ENCODE measurements around the gene BEST4. TPM values are rescaled to one million over a fixed set of nuclear protein-coding genes. Genes with fewer than 3 reads are reported as not detected.
"Not testable (repeated sequence)": the region's sequence is repeated elsewhere in the genome, so short reads cannot be mapped to it uniquely, and the experiment has no call there.

The BEST4 gene
- total and polyA plus RNA-seq, 4 donors, result 0.40 to 4.0 (median 2.0) TPM

DNA sequence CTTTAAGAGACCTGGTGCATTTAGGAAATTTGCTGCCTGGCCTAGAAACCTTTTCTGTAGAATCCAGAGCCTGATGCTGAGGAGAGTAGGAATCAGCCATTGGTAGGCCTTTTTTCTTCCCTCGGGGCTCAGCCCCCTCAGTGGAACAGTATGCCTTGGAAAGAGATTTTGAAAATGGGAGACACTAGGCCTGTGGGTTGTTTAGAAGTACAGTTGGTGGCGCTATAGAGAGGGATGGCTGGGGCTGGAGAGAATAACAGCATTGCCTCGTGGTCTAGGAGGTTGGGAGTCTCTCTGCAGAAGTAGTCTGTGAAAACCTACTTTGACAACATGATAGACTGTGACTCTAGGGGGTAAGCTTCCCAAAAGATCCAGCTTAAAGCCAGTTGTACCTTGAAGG lies 40.1 kb downstream of the BEST4 start:
- Histone ChIP-seq H3K36me3 (ENCODE audit: control insufficient read depth, insufficient read depth, low read length) (peaks cover 8% of the 10 kb centered on the region), H3K4me1 (ENCODE audit: control insufficient read depth, insufficient read depth, low read length) (no peaks in the 10 kb centered on the region), H3K9me3 (ENCODE audit: control insufficient read depth, insufficient read depth, low read length) (no peaks in the 10 kb centered on the region), H3K4me3 (ENCODE audit: low read depth, low read length) (no peak overlapping the region), H3K27me3 (ENCODE audit: control insufficient read depth, insufficient read depth, low read length) (no peaks in the 10 kb centered on the region), H3K27ac (ENCODE audit: low read depth, low read length) (no peak overlapping the region)
- no peak for DNase-seq (ENCODE audit: low read depth in 4 of 6, low spot score in 6 of 6)
- WGBS (ENCODE audit: insufficient coverage), result 97% methylated on average over 3 of the region's 3 CpGs

DNA sequence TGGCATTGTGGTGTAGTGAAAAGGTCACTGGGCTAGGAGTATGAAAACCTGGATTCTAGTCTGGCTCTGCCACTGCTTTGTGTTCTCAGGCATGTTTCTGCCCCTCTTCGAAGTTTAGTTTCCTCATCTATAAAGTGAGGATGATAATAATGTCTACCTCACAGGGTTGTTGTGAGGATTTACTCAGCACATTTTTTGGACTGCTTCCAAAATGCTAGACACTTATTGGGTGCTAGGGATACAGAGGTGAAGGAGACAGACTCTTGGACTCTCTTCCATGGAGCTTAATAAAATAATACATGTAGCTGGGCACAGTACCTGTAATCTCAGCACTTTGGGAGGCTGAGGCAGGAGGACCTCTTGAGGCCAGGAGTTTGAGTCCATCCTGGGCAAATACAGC lies 44.8 kb downstream of the BEST4 start:
- no peaks in the 10 kb centered on the region for H3K9me3 ChIP-seq (ENCODE audit: control insufficient read depth, insufficient read depth, low read length)
- DNase-seq (ENCODE audit: low read depth in 4 of 6, low spot score in 6 of 6), result no peak
- H3K27me3 ChIP-seq (ENCODE audit: control insufficient read depth, insufficient read depth, low read length), result no peaks in the 10 kb centered on the region
- H3K27ac ChIP-seq (ENCODE audit: low read depth, low read length), result no peak overlapping the region
- H3K4me3 ChIP-seq (ENCODE audit: low read depth, low read length), result no peak overlapping the region
- WGBS (ENCODE audit: insufficient coverage), result no CpG with 5 or more reads among the region's 1 CpG
- H3K36me3 ChIP-seq (ENCODE audit: control insufficient read depth, insufficient read depth, low read length), result peaks cover 5% of the 10 kb centered on the region
- H3K4me1 ChIP-seq (ENCODE audit: control insufficient read depth, insufficient read depth, low read length), result peaks cover 14% of the 10 kb centered on the region

DNA sequence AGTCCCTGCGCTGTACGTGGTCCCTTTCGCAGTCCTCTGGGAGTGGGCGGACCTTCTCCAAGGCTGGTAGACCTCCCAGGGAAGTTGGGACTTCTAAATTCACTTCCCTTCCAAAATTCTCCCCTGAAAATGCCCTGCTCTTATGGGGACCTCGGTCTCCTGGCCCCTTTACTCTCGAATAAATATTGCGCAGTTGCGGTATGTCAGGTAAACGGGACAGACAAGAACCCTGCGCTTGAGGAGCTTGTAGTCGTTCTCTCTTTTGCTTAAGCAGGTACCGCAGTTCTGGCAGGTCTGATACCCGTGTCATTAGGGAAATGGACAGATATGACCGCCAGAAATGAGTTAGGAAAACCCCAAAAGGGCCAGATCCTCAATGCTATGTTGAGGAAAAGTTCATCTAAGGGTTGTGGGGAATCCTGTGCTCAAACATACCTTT lies 47.8 kb downstream of the BEST4 start:
- Histone ChIP-seq H3K4me3 (ENCODE audit: low read depth, low read length) (peak overlapping the region; percentile 87), H3K4me1 (ENCODE audit: control insufficient read depth, insufficient read depth, low read length) (peaks cover 14% of the 10 kb centered on the region), H3K36me3 (ENCODE audit: control insufficient read depth, insufficient read depth, low read length) (no peaks in the 10 kb centered on the region), H3K27me3 (ENCODE audit: control insufficient read depth, insufficient read depth, low read length) (no peaks in the 10 kb centered on the region), H3K27ac (ENCODE audit: low read depth, low read length) (no peak overlapping the region), H3K9me3 (ENCODE audit: control insufficient read depth, insufficient read depth, low read length) (no peaks in the 10 kb centered on the region)
- no peak for DNase-seq (ENCODE audit: low read depth in 4 of 6, low spot score in 6 of 6)
- under 1% methylated on average over 14 of the region's 14 CpGs for WGBS (ENCODE audit: insufficient coverage)

DNA sequence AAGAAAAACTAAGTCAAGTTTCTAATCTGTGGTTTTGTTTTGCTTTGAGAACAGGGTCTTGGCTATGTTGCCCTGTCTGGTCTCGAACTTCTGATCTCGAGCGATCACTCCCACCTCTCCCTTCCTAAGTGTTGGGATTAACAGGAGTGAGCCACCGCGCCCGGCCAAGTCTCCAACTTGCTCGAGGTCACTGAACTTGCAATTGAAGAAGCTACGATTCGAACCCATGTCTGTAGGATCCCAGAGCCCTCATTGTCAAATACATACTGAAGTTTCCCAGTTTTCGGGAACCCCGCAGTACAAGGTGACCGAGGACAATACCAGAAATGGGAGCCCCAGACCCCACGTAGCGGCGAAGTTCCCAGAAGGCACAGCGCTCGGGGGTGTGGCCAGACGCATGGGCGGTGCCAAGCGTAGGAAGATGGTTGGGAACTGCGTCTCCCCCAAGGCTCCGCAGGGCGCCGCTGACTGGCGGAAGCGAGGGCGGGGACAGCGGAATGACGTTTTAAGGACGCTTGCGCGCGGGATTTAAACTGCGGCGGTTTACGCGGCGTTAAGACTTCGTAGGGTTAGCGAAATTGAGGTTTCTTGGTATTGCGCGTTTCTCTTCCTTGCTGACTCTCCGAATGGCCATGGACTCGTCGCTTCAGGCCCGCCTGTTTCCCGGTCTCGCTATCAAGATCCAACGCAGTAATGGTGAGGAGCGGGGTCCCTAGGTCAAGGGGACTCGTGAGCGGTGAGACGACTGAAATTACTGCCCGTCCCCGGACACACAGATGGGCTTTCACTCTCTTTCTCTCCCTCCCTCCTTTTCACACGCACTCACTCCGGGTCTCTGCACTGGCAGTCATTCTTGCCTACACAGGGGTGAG lies 48.4 kb downstream of the BEST4 start, which contains the start of gene KIF2C:
Gene KIF2C (plus strand): TSS at position 531 of the 872 bp plus-strand sequence. CDS start 96 bp downstream, at position 627.
- no peaks in the 10 kb centered on the region for H3K36me3 ChIP-seq (ENCODE audit: control insufficient read depth, insufficient read depth, low read length)
- H3K27me3 ChIP-seq (ENCODE audit: control insufficient read depth, insufficient read depth, low read length), result no peaks in the 10 kb centered on the region
- peak within 1 kb of the TSS; percentile 97 for H3K27ac ChIP-seq (ENCODE audit: low read depth, low read length)
- H3K4me3 ChIP-seq (ENCODE audit: low read depth, low read length), result peak within 1 kb of the TSS; percentile 87
- H3K9me3 ChIP-seq (ENCODE audit: control insufficient read depth, insufficient read depth, low read length), result no peaks in the 10 kb centered on the region
- WGBS (ENCODE audit: insufficient coverage), result under 1% methylated on average over 54 of the region's 57 CpGs
- peak; percentile 89 to 99 (median 94) for DNase-seq (ENCODE audit: low read depth in 4 of 6, low spot score in 6 of 6)
- peaks cover 14% of the 10 kb centered on the region for H3K4me1 ChIP-seq (ENCODE audit: control insufficient read depth, insufficient read depth, low read length)

DNA sequence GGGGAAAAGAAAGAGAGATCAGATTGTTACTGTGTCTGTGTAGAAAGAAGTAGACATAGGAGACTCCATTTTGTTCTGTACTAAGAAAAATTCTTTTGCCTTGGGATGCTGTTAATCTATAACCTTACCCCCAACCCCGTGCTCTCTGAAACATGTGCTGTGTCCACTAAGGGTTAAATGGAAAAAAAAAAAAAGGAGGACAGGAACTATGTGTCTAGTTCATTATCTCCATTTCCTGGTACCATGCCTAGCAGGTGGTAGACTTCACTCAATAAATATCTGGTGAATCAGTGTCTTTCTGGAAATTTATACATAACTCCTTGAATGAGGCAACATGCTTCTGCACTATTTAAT lies 49.0 kb downstream of the BEST4 start:
- H3K36me3 ChIP-seq (ENCODE audit: control insufficient read depth, insufficient read depth, low read length); H3K9me3 ChIP-seq (ENCODE audit: control insufficient read depth, insufficient read depth, low read length); DNase-seq (ENCODE audit: low read depth in 4 of 6, low spot score in 6 of 6); H3K27me3 ChIP-seq (ENCODE audit: control insufficient read depth, insufficient read depth, low read length): not testable (repeated sequence)
- WGBS (ENCODE audit: insufficient coverage), result no CpG with 5 or more reads among the region's 1 CpG
- H3K4me3 ChIP-seq (ENCODE audit: low read depth, low read length), result peak overlapping the region; percentile 87
- peaks cover 14% of the 10 kb centered on the region for H3K4me1 ChIP-seq (ENCODE audit: control insufficient read depth, insufficient read depth, low read length)
- peak overlapping the region; percentile 97 for H3K27ac ChIP-seq (ENCODE audit: low read depth, low read length)

DNA sequence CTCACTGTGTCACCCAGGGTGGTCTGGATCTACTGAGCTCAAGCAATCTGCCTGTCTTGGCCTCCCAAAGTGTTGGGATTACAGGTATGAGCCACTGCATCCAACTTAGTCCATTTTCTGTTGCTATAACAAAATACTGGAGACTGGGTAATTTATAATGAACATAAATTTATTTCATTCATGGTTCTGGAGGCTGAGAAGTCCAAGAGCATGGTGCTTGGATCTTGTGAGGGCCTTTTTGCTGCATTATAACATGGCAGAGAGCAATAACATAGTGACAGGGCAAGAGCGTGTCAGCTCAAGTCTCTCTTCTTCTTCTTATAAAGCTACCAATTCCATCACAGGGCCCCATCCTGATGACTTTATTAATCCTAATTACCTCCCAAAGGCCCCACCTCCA lies 52.0 kb downstream of the BEST4 start:
- DNase-seq (ENCODE audit: low read depth in 4 of 6, low spot score in 6 of 6), result no peak
- no peak overlapping the region for H3K4me3 ChIP-seq (ENCODE audit: low read depth, low read length)
- H3K27ac ChIP-seq (ENCODE audit: low read depth, low read length), result no peak overlapping the region
- WGBS (ENCODE audit: insufficient coverage), result no CpG with 5 or more reads among the region's 1 CpG
- H3K36me3 ChIP-seq (ENCODE audit: control insufficient read depth, insufficient read depth, low read length), result no peaks in the 10 kb centered on the region
- no peaks in the 10 kb centered on the region for H3K27me3 ChIP-seq (ENCODE audit: control insufficient read depth, insufficient read depth, low read length)
- H3K4me1 ChIP-seq (ENCODE audit: control insufficient read depth, insufficient read depth, low read length), result peaks cover 9% of the 10 kb centered on the region
- no peaks in the 10 kb centered on the region for H3K9me3 ChIP-seq (ENCODE audit: control insufficient read depth, insufficient read depth, low read length)

DNA sequence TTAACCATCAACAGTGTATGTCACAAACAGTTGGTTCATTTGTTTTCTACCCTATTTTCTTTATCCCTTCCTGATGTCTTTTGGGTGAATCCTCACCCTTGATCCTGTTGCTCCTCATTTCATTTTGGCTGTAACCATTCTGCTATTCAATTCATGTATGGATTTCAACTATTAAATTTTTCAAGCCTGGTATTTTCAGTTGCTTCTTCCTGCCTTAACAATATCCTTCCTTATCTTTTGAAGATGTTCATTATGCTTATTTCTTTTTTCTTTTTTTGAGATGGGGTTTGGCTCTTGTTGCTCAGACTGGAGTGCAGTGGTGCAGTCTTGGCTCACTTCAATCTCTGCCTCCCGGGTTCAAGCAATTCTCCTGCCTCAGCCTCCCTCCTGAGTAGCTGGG lies 54.2 kb downstream of the BEST4 start:
- Histone ChIP-seq H3K9me3 (ENCODE audit: control insufficient read depth, insufficient read depth, low read length) (no peaks in the 10 kb centered on the region), H3K4me3 (ENCODE audit: low read depth, low read length) (no peak overlapping the region), H3K4me1 (ENCODE audit: control insufficient read depth, insufficient read depth, low read length) (peaks cover 10% of the 10 kb centered on the region), H3K27me3 (ENCODE audit: control insufficient read depth, insufficient read depth, low read length) (no peaks in the 10 kb centered on the region), H3K27ac (ENCODE audit: low read depth, low read length) (no peak overlapping the region), H3K36me3 (ENCODE audit: control insufficient read depth, insufficient read depth, low read length) (no peaks in the 10 kb centered on the region)
- no CpG with 5 or more reads among the region's 1 CpG for WGBS (ENCODE audit: insufficient coverage)
- DNase-seq (ENCODE audit: low read depth in 4 of 6, low spot score in 6 of 6), result no peak

Small RNAs within 50 kb of the gene (small RNA-seq; reads per million reads assigned to genes)
- gene SNORD38A (ENCODE audit: low replicate concordance) (116 reads per million, percentile 98 among the genes with 10 or more reads in this experiment), gene SNORD38B (ENCODE audit: low replicate concordance) (not detected), gene SNORD46 (ENCODE audit: low replicate concordance) (2,093 reads per million, percentile 100 among the genes with 10 or more reads in this experiment), gene SNORD55 (ENCODE audit: low replicate concordance) (not detected)

Other genes with a start within 250 kb of the BEST4 start
- gene TMEM53, start 113.7 kb downstream of the BEST4 start, total RNA-seq, result 1 to 10 TPM; 3.0 to 9.6 TPM
- 10 to 100 TPM; 14.2 to 14.8 TPM for gene TMEM53, start 113.7 kb downstream of the BEST4 start, polyA plus RNA-seq (ENCODE audit: insufficient read length in 2 of 2)
- gene ARMH1, start 113.5 kb downstream of the BEST4 start, total RNA-seq, result 10 to 100 TPM in 1 of 2 donors, 1 to 10 TPM in 1; 6.3 to 11.1 TPM
- 10 to 100 TPM; 10.8 to 15.5 TPM for gene ARMH1, start 113.5 kb downstream of the BEST4 start, polyA plus RNA-seq (ENCODE audit: insufficient read length in 2 of 2)
- not detected for gene RNU5D-1, start 57.0 kb downstream of the BEST4 start, total RNA-seq
- gene RNU5D-1, start 57.0 kb downstream of the BEST4 start, polyA plus RNA-seq (ENCODE audit: insufficient read length in 2 of 2), result not detected
- gene KIF2C, start 48.3 kb downstream of the BEST4 start, total RNA-seq, result 10 to 100 TPM in 1 of 2 donors, 1 to 10 TPM in 1; 7.9 to 10.8 TPM
- 10 to 100 TPM; 12.2 to 13.5 TPM for gene KIF2C, start 48.3 kb downstream of the BEST4 start, polyA plus RNA-seq (ENCODE audit: insufficient read length in 2 of 2)
- 1,000 to 10,000 TPM in 1 of 2 donors, 100 to 1,000 TPM in 1; 744 to 2,624 TPM for gene RPS8, start 12.6 kb downstream of the BEST4 start, total RNA-seq
- 1,000 to 10,000 TPM; 1,330 to 1,338 TPM for gene RPS8, start 12.6 kb downstream of the BEST4 start, polyA plus RNA-seq (ENCODE audit: insufficient read length in 2 of 2)
- 1 to 10 TPM; 8.9 TPM for gene PLK3, start 12.2 kb upstream of the BEST4 start, total RNA-seq
- 10 to 100 TPM; 18.5 to 21.4 TPM for gene PLK3, start 12.2 kb upstream of the BEST4 start, polyA plus RNA-seq (ENCODE audit: insufficient read length in 2 of 2)
- 1 to 10 TPM in 1 of 2 donors, not detected in 1; 4.0 TPM for gene DYNLT4, start 19.2 kb upstream of the BEST4 start, total RNA-seq
- gene DYNLT4, start 19.2 kb upstream of the BEST4 start, polyA plus RNA-seq (ENCODE audit: insufficient read length in 2 of 2), result 1 to 10 TPM in 1 of 2 donors, under 1 TPM in 1; 0.95 to 1.5 TPM
- gene BTBD19, start 20.4 kb upstream of the BEST4 start, total RNA-seq, result 1 to 10 TPM; 3.2 to 6.8 TPM
- gene BTBD19, start 20.4 kb upstream of the BEST4 start, polyA plus RNA-seq (ENCODE audit: insufficient read length in 2 of 2), result 10 to 100 TPM in 1 of 2 donors, 1 to 10 TPM in 1; 5.5 to 10.5 TPM
- 1 to 10 TPM; 1.5 to 2.0 TPM for gene PTCH2, start 55.1 kb upstream of the BEST4 start, total RNA-seq
- 10 to 100 TPM; 15.6 to 21.6 TPM for gene PTCH2, start 55.1 kb upstream of the BEST4 start, polyA plus RNA-seq (ENCODE audit: insufficient read length in 2 of 2)
- 10 to 100 TPM; 30.3 to 33.5 TPM for gene EIF2B3, start 198.4 kb upstream of the BEST4 start, total RNA-seq
- gene EIF2B3, start 198.4 kb upstream of the BEST4 start, polyA plus RNA-seq (ENCODE audit: insufficient read length in 2 of 2), result 10 to 100 TPM; 32.6 to 34.5 TPM
- 10 to 100 TPM; 12.8 to 17.0 TPM for gene HECTD3, start 223.2 kb upstream of the BEST4 start, total RNA-seq
- 10 to 100 TPM; 39.7 to 51.1 TPM for gene HECTD3, start 223.2 kb upstream of the BEST4 start, polyA plus RNA-seq (ENCODE audit: insufficient read length in 2 of 2)
- gene UROD, start 224.1 kb upstream of the BEST4 start, total RNA-seq, result 100 to 1,000 TPM in 1 of 2 donors, 10 to 100 TPM in 1; 84.2 to 131 TPM
- gene UROD, start 224.1 kb upstream of the BEST4 start, polyA plus RNA-seq (ENCODE audit: insufficient read length in 2 of 2), result 10 to 100 TPM; 95.6 to 95.7 TPM